ENCODE results near the gene CNOT11. TPM values are rescaled to one million over a fixed set of nuclear protein-coding genes. Genes with fewer than 3 reads are reported as not detected.

The CNOT11 gene
- 19.5 and 24.3 TPM in 2 replicates for total RNA-seq

GRCh38 chr2:101252408-101253012 lies at the start of gene CNOT11:
TSS of gene CNOT11 (plus strand) at chr2:101252886. CDS start at chr2:101252965, 79 bp downstream.

GRCh38 chr2:101308432-101309210 lies 55.9 kb downstream of the CNOT11 start, which contains the start of gene RNF149:
TSS of gene RNF149 (minus strand) at chr2:101308701. CDS start at chr2:101308588, 113 bp downstream.

Other genes starting within 250 kb of the CNOT11 start
- 12.6 and 16.9 TPM in 2 replicates for gene TBC1D8, start 101.5 kb upstream of the CNOT11 start, total RNA-seq
- gene RNF149, start 55.8 kb downstream of the CNOT11 start, total RNA-seq: 38.0 and 39.5 TPM in 2 replicates
- 0.59 and 1.1 TPM in 2 replicates for gene CREG2, start 134.6 kb downstream of the CNOT11 start, total RNA-seq
- gene RFX8, start 222.2 kb downstream of the CNOT11 start, total RNA-seq: 0.34 TPM in 1 of 2 replicates, not detected in the other

Measured in cardiac ventricle fibroblast (primary cell).